GM12878 (cell line): ENCODE results near the gene GNGT1. TPM values are rescaled to one million over a fixed set of nuclear protein-coding genes. Genes with fewer than 3 reads are reported as not detected.

Experiments used
- ATAC-seq: fragments of 200-7000 bp; cut with Tn5 transposase; 3 replicates; pipeline ENCODE4 v1.9.1; 2020; ENCODE audit warnings: mild to moderate bottlenecking, moderate library complexity
- BruUV-seq: library from RNA; stranded (reverse); fragments of 400-500 nt; replicated peaks from 2 replicates; lab custom pipeline; 2021; lab: Mats Ljungman, UMichigan
- CTCF ChIA-PET: fragments of 300-600 bp; sonication (Branson Sonifier 250); formaldehyde crosslinking; extraction: SDS; loops from one replicate; lab custom pipeline; 2021; ENCODE audit warnings: inconsistent platforms; lab: Yijun Ruan, JAX
- POLR2A ChIA-PET: fragments of 350-600 bp; formaldehyde crosslinking; extraction: SDS; loops from one replicate; lab custom pipeline; 2021; ENCODE audit warnings: inconsistent platforms; lab: Charles Lee
- RAD21 ChIA-PET: fragments of 300-600 bp; sonication (Branson Sonifier 250); formaldehyde crosslinking; loops from one replicate; lab custom pipeline; 2023; ENCODE audit warnings: antibody characterized with exemption; ENCODE audit not compliant: unreplicated experiment; lab: Charles Lee
- SMC1A ChIA-PET: fragments of 300-600 bp; sonication (Branson Sonifier 250); formaldehyde crosslinking; loops from one replicate; lab custom pipeline; 2023; ENCODE audit not compliant: unreplicated experiment, uncharacterized antibody; lab: Charles Lee
- DNase-seq: peaks from one replicate; pipeline ENCODE4 v3.0.0-alpha.2; 2011; ENCODE audit warnings: low read depth, low spot score
- FAIRE-seq: peaks from 3 replicates; lab custom pipeline; 2011; peaks lifted over from hg19 to GRCh38; lab: Jason Lieb, UNC
- H2AFZ ChIP-seq: 2 replicates; pipeline ENCODE4 v1.6.0; 2011; ENCODE audit warnings: low read depth, low read length, control low read depth; ENCODE audit not compliant: control insufficient read depth
- H3K27ac ChIP-seq: 2 replicates; pipeline ENCODE4 v1.5.1; 2011; ENCODE audit warnings: control low read depth; ENCODE audit not compliant: control insufficient read depth, insufficient read depth
- H3K27me3 ChIP-seq, 2 experiments: replicated peaks in 1 of 2; 2 replicates each; pipeline versions ENCODE4 v1.6.0 to v1.6.1; 2011; ENCODE audit warnings: low read length in 1 of 2; ENCODE audit not compliant: control insufficient read depth in 2 of 2, insufficient read depth in 2 of 2
- H3K36me3 ChIP-seq, 2 experiments: 2 replicates each; pipeline ENCODE4 v1.5.1; 2011; ENCODE audit warnings: low read length in 1 of 2; ENCODE audit not compliant: control insufficient read depth in 2 of 2, insufficient read depth in 2 of 2
- H3K4me1 ChIP-seq: 2 replicates; pipeline ENCODE4 v1.6.1; 2011; ENCODE audit warnings: mild to moderate bottlenecking, low read length, moderate library complexity, mixed read lengths; ENCODE audit not compliant: control insufficient read depth, insufficient read depth
- H3K4me2 ChIP-seq: 2 replicates; pipeline ENCODE4 v1.6.0; 2011; ENCODE audit warnings: control low read depth; ENCODE audit not compliant: control insufficient read depth, insufficient read depth
- H3K4me3 ChIP-seq: fragments of 200-600 bp; sonication (generic); 2 replicates; pipeline ENCODE4 v1.5.1; 2016
- H3K79me2 ChIP-seq: 2 replicates; pipeline ENCODE4 v1.6.0; 2011; ENCODE audit warnings: low read length; ENCODE audit not compliant: control insufficient read depth, insufficient read depth
- H3K9ac ChIP-seq: 2 replicates; pipeline ENCODE4 v1.8.0; 2011; ENCODE audit warnings: low read length, control low read depth, mixed read lengths; ENCODE audit not compliant: control insufficient read depth, insufficient read depth
- H3K9me3 ChIP-seq: replicated peaks from 3 replicates; pipeline ENCODE4 v1.5.1; 2011; ENCODE audit warnings: mild to moderate bottlenecking, low read length; ENCODE audit not compliant: control insufficient read depth, insufficient read depth
- H4K20me1 ChIP-seq: 2 replicates; pipeline ENCODE4 v1.6.0; 2011; ENCODE audit not compliant: control insufficient read depth, insufficient read depth
- CBX3 ChIP-seq: fragments of 200-600 bp; sonication (generic); IDR thresholded peaks from 2 replicates; pipeline ENCODE4 v1.6.1; 2016; ENCODE audit warnings: low read depth, borderline replicate concordance
- CTCF ChIP-seq, 3 experiments: IDR thresholded peaks in 2 of 3; conservative IDR thresholded peaks in 1 of 3; 2 replicates each; pipeline ENCODE4 v1.5.1; 2011; ENCODE audit warnings: low read depth in 3 of 3, low read length in 3 of 3, mild to moderate bottlenecking in 3 of 3, control low read depth in 2 of 3, moderate library complexity in 2 of 3, inconsistent platforms in 1 of 3, mixed read lengths in 1 of 3; ENCODE audit not compliant: control insufficient read depth in 2 of 3, insufficient read depth in 1 of 3; ENCODE audit errors: extremely low read depth in 1 of 3
- IKZF1 ChIP-seq: fragments of 450-650 bp; conservative IDR thresholded peaks from 2 replicates; pipeline ENCODE4 v1.6.1; 2017; ENCODE audit warnings: antibody characterized with exemption, mild to moderate bottlenecking
- IKZF2 ChIP-seq, 2 experiments: fragments of 450-650 bp; IDR thresholded peaks; 2 replicates each; pipeline ENCODE4 v1.6.1; 2017; ENCODE audit warnings: mild to moderate bottlenecking in 2 of 2, moderate library complexity in 2 of 2
- RAD21 ChIP-seq: IDR thresholded peaks from 2 replicates; pipeline ENCODE4 v1.6.1; 2011; ENCODE audit warnings: mild to moderate bottlenecking, low read depth, low read length, moderate library complexity; ENCODE audit not compliant: insufficient read depth
- SMC3 ChIP-seq: IDR thresholded peaks from 2 replicates; pipeline ENCODE4 v1.6.1; 2011; ENCODE audit warnings: low read length, improper control_type of control experiment, borderline replicate concordance
- ZNF687 ChIP-seq: fragments of 450-650 bp; IDR thresholded peaks from 2 replicates; pipeline ENCODE4 v1.6.1; 2017; ENCODE audit warnings: mild to moderate bottlenecking, moderate library complexity
- WGBS: methylation state at CpG from one replicate; pipeline ENCODE4 v1.1.6; 2016; ENCODE audit warnings: low lambda C conversion rate; ENCODE audit not compliant: insufficient replicate concordance, insufficient coverage; ENCODE audit errors: missing lambda C conversion rate; 5-methylcytosine and 5-hydroxymethylcytosine counted together
- in situ Hi-C: fragments of 300-500 bp; cut with MboI; formaldehyde crosslinking; loops from 9 replicates; pipeline ENCODE4 v1.14.3; 2018; ENCODE audit warnings: mixed read lengths
- intact Hi-C: fragments of 100-400 bp; cut with micrococcal nuclease; formaldehyde crosslinking; loops from one replicate; pipeline ENCODE4 v1.14.2; 2022; ENCODE audit not compliant: unreplicated experiment
- polyA plus RNA-seq, 11 experiments: library from polyadenylated mRNA; depleted of rRNA in 4 of 11; unstranded in 6 of 11; stranded (reverse) in 5 of 11; fragments of >200 nt; fragmentation: Nextera tagmentation in 4 of 11; fragmentation: Illumina TruSeq in 1 of 11; extraction: Ambion mirVana in 4 of 11; extraction: Trizol in 1 of 11; gene quantifications; 1 replicate in 1 of 11; 2 replicates in 10 of 11; pipeline versions ENCODE4 v1.2.1 to v1.2.3, GENCODE V29; 2011 to 2016; ENCODE audit warnings: inconsistent platforms in 2 of 11, missing spikeins in 2 of 11, low read depth in 1 of 11
- total RNA-seq, 4 experiments: library from RNA; depleted of rRNA in 3 of 4; stranded (reverse); fragments of >200 nt in 3 of 4; fragmentation: Illumina TruSeq in 1 of 4; extraction: Trizol in 1 of 4; gene quantifications; 2 replicates each; pipeline versions ENCODE4 v1.2.1 to v1.2.3, GENCODE V29; 2013 to 2021

Gene GNGT1
- total and polyA plus RNA-seq, 10 of the 15 experiments (the other 5 are each of a cell fraction or from before 2014, with no cell fraction given) = not detected

GRCh38 chr7:93902777-93903423 is 3.5 kb upstream of the GNGT1 start:
- BruUV-seq = no TSS peak
- CTCF ChIA-PET = interaction anchor here (0.7 to 7.1 kb wide), 40 partner anchors 9 to 1202 kb away, joined by 3 to 172 read pairs (median 5); partner anchors contain the start of genes COL1A2, GNG11 and TFPI2
- no peak overlapping the region for H3K4me2 ChIP-seq
- SMC1A ChIA-PET = interaction anchor here (0.8 to 6.4 kb wide), 18 partner anchors 54 to 533 kb away, joined by 3 to 113 read pairs (median 4); partner anchors contain the start of gene COL1A2
- no peaks in the 10 kb centered on the region for H4K20me1 ChIP-seq
- intact Hi-C loops = loop anchor here (1.0 to 5.0 kb wide), 4 partner anchors 184 to 492 kb away; partner anchors contain the start of gene COL1A2
- RAD21 ChIA-PET = interaction anchor here (0.5 to 3.8 kb wide), 16 partner anchors 10 to 492 kb away, joined by 3 to 65 read pairs (median 3); partner anchors contain the start of gene COL1A2
- DNase-seq (no peak), FAIRE-seq (no peak), ATAC-seq (peak; percentile 56)
- 88% methylated on average over 1 of the region's 1 CpG for WGBS
- H3K27ac ChIP-seq = no peak overlapping the region
- no peaks in the 10 kb centered on the region for H3K79me2 ChIP-seq
- H3K9me3 ChIP-seq = no peaks in the 10 kb centered on the region
- no peak overlapping the region for H3K4me3 ChIP-seq
- H3K27me3 ChIP-seq = no peaks in the 10 kb centered on the region
- H3K4me1 ChIP-seq = no peaks in the 10 kb centered on the region
- in situ Hi-C loops = loop anchor here (5.0 kb wide), 1 partner anchor 184 kb away; no protein-coding TSS in a partner anchor
- no peak overlapping the region for H3K9ac ChIP-seq
- no peak overlapping the region for H2AFZ ChIP-seq
- peak; percentile 66 to 72 (median 69) for TF ChIP-seq CTCF (IDR thresholded peaks at IDR 0.05 in 2 of 3, conservative IDR thresholded peaks at IDR 0.05 in 1 of 3; ENCODE audit: control insufficient read depth in 2 of 3, extremely low read depth in 1 of 3, insufficient read depth in 1 of 3, low read depth in 3 of 3, low read length in 3 of 3)
- TF ChIP-seq CBX3 = no peak
- TF ChIP-seq SMC3 = peak; percentile 80; the same call in 1 of the 2 replicates
- peak; percentile 58; the same call in 1 of the 2 replicates for TF ChIP-seq IKZF1
- no peak for TF ChIP-seq ZNF687
- peak; percentile 86 for TF ChIP-seq RAD21
- TF ChIP-seq IKZF2 (IDR thresholded peaks at IDR 0.05) = peak; percentile 25 to 61; a peak in 3 of 4 replicates
- POLR2A ChIA-PET = no interaction called here
- no peaks in the 10 kb centered on the region for H3K36me3 ChIP-seq
